AG09319 (cell line): Measurements from ENCODE around the gene PLEK.

Experiments used
- DNase-seq: peaks from one replicate; pipeline ENCODE4 v3.0.0-alpha.2; 2010; ENCODE audit warnings: low read depth; ENCODE audit errors: extremely low read depth
- CTCF ChIP-seq: IDR thresholded peaks from 2 replicates; pipeline ENCODE4 v1.5.1; 2011; ENCODE audit warnings: low read depth, mild to moderate bottlenecking, inconsistent platforms, low read length, moderate library complexity

PLEK gene

GRCh38 chr2:68365087-68365486 is at the start of gene PLEK:
Gene PLEK (plus strand): TSS chr2:68365282. CDS start chr2:68365352, 70 bp downstream.
- DNase-seq, result no peak
- no peak for TF ChIP-seq CTCF

- no peak for TF ChIP-seq CTCF
- no peak for DNase-seq
These were observed 49.0 kb upstream of the PLEK start for GRCh38 chr2:68316111-68316510.

GRCh38 chr2:68317971-68318913 is 46.8 kb upstream of the PLEK start:
- no peak for DNase-seq
- TF ChIP-seq CTCF, result no peak; the same call in 1 of the 2 replicates

GRCh38 chr2:68318914-68319397 is 46.1 kb upstream of the PLEK start:
- no peak for TF ChIP-seq CTCF
- DNase-seq, result no peak

- TF ChIP-seq CTCF, result no peak
- peak; percentile 60 for DNase-seq
These were observed 45.5 kb upstream of the PLEK start, which contains the start of gene CNRIP1 for GRCh38 chr2:68319398-68320117. Gene CNRIP1 (minus strand): TSS chr2:68319949. CDS start chr2:68319400, 549 bp downstream.

GRCh38 chr2:68320118-68320641 is 44.9 kb upstream of the PLEK start:
- no peak for DNase-seq
- TF ChIP-seq CTCF, result no peak
